DLD1 (cell line): ENCODE data around the gene CLHC1.

Source experiments
- in situ Hi-C: cut with HindIII; loops from 2 replicates; pipeline ENCODE4 v1.10.0; 2017; ENCODE audit warnings: low sequenced_read_pairs

Gene CLHC1

GRCh38 chr2:55173438-55174054 lies 58.5 kb downstream of the CLHC1 start:
- in situ Hi-C loops: loop anchor here (10.0 kb wide), 1 partner anchor 159 kb away; no protein-coding TSS in a partner anchor

- in situ Hi-C loops: loop anchor here (10.0 kb wide), 1 partner anchor 155 kb away; no protein-coding TSS in a partner anchor
These were observed 62.2 kb downstream of the CLHC1 start for GRCh38 chr2:55169915-55170314.

DNA sequence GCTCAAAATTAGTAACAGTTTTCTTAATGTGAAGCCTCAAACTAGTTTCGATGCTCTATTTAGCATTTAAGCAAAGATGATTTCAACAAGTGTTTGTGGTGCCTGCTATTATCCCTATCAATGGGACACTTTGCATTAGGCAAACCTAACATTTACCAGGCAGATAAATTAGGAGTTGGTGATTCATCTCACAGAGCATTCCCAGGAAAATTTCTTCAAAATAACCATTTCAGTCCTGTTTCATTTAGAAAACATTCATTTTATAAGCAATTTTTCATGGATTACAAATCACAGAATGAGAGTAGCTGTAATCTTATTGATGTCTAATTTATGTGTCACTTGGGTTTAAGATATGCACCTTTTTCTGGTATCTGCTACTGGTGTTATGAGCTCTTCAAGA lies 62.7 kb downstream of the CLHC1 start:
- in situ Hi-C loops: no loop called here

GRCh38 chr2:55168221-55169154 lies 63.6 kb downstream of the CLHC1 start:
- in situ Hi-C loops: no loop called here

GRCh38 chr2:55165626-55166025 lies 66.5 kb downstream of the CLHC1 start:
- in situ Hi-C loops: no loop called here

DNA sequence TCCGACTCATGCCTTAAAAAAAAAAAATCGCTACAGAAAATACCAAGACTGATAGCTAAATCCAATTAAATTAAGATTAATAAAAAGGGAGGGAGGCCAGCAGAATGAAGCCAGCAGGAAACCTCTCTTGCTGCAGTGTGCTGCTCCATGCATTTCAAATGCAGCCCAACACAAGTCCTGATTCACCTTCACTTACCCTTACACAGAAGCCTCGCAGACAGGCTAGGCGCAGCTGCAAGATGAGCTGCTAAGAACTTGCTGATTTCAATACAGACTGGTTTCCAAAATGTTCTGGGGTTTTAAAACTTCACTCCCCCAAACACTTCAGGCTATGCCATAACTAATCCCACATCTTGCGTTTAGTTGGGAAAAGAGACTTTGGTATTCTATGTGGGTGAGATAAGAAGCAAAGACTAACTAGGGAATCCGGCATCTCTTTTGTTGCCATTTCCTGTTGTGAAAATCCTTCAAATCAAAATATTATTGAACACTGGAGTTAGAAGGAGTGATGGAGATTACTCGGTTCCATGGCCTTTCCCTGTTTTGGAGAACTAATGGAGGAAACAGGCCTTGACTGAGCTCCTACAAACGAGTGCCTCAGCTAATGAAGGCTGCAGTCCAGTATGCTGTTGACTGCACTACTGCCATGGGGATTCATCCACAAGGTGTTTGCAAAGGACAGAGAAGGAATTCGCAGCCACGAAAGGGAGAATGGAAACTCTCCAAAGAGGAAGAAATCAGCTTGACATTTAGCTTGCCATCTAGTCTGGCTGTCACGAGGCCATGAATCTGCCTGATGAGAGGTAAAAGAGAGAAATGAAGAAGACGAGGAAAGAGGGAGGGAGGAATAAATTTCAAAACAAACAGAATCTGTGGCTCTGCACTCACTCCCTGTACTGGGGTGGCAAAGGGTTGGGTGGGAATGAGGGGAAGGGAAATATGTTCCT lies 67.3 kb downstream of the CLHC1 start:
- in situ Hi-C loops: no loop called here

- in situ Hi-C loops: no loop called here
These were observed 68.1 kb downstream of the CLHC1 start for GRCh38 chr2:55163941-55164390.

DNA sequence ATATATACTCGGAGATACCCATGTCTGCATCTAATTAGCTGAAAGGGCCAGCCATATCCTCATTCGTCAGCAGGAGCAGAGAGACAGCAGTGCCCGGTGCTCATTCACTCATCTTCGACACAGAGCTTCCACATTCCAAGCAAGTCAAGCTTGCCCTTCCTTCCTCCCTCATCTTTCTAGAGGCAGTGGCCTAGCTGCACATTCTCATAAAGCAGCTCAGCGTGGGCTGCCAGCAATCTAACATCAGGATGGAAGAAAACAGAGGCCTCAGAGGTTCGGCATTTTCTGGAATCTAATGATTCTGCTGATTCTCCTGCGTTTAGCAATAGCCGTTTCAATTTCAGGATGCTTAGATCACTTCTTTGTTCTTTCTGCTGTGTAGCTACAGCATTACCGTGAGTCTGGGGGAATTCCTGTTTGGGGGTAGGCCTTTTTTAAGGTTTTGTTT lies 68.8 kb downstream of the CLHC1 start:
- in situ Hi-C loops: no loop called here

DNA sequence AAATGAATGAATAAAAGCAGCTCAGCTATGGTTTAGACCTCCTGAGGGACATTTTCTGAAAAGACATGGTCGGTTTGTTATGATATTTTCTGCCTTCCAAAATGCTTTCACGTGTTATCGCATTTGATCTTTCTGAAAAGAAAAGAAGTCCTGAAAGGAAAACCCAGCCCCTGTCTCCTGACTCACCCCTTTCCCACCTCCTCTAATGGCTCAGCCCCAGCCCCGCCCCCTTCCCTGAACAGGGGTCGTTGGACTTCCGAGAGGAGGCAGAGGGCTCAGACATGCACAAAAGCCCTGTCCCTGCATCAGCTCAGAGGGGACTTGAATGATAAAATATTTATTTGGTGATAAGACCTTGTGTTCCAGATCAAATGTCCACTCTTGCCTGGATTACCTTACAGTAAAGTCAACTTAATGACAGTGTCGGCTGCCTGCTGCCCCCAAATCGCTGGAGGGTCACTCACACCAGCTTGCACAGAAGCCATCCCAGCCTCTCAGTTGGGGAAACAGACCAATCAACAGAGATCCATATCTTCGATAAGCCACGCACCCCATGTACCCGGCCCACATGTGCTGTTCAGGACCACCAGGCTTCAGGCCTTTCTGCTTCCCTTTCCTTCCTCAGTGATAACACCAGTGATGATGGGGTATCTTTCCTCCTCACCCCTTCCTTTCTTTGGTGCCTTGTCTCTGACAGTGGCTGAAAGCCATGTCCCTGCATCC lies 69.6 kb downstream of the CLHC1 start:
- in situ Hi-C loops: no loop called here

- in situ Hi-C loops: no loop called here
These were observed 70.5 kb downstream of the CLHC1 start for GRCh38 chr2:55161295-55162210.

- in situ Hi-C loops: no loop called here
These were observed 71.7 kb downstream of the CLHC1 start for GRCh38 chr2:55160422-55160821.

DNA sequence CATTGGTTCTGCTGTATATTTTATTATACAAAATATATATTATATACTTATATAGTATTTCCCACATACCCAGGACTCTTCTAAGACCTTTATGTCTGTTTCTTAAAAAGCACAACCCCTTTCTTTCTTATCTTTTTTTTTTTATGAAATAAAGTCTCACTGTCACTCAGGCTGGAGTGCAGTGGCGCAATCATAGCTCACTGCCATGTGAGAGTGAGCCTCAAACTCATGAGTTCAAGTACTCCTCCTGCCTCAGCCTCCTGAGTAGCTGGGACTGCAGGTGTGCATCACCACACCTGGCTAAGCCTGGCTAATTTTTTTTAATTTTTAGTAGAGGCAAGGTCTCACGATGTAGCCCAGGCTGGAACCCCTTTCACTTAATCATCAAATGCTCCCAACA lies 72.3 kb downstream of the CLHC1 start:
- in situ Hi-C loops: no loop called here

DNA sequence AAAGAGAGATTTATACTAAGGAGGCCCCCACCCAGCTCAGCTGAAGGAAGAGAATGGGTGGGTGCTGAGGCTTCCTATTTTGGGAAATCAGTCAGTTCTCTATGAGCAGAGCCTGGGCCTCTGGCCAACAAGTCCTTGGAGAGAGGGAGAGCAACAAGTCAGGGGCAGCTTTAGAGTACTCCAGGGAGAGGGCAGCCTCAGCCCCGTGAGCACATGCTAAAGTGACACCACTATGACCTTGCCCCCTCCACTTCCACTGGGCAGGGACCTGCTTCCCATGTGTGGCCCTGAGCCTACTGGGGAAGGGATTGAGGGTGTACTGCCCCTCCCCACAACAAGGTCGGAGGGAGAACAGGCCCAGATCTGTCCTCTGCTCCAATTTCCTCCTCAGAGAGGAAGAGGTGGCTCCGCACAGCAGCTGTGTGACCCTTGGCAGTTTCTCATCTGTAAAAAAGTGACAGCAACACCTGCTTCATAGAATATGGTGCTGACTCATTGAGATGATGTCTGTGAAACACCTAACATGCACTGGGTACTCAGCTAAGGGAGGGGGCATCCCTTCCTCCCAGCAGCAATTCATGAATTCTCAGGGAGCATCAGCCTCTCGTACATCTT lies 72.9 kb downstream of the CLHC1 start:
- in situ Hi-C loops: no loop called here

DNA sequence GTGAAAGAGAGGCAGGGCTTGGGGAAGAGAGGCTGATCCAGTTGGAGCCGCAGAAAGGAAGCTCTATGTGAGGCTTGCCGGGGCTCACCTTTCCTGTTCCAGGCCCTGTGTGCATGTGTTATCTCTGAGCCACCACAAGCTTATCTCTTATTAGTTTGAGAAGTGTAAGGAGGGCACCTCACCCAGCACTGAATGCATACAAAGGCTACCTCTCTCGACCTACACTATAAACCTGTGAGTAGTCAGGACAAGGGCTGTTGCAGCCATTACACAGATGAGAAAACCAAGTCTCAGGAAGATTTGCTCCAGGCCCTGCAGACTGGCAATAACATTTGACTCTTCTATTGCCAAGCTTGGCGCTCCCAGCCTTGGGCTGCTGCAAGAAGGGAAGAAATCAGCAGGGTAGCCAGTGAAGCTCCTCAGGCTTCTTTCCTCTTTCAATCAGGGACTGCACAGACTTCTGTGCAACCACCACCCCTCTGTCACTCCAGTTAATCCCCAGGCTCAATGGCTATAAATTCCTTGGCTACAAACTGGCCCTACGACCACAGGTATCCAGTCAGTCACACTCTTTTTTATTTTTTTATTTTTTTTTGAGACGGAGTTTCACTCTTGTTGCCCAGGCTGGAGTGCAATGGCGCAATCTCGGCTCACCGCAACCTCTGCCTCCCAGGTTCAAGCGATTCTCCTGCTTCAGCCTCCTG lies 73.8 kb downstream of the CLHC1 start:
- in situ Hi-C loops: no loop called here

- in situ Hi-C loops: no loop called here
These were observed 74.6 kb downstream of the CLHC1 start for GRCh38 chr2:55157474-55157884.

DNA sequence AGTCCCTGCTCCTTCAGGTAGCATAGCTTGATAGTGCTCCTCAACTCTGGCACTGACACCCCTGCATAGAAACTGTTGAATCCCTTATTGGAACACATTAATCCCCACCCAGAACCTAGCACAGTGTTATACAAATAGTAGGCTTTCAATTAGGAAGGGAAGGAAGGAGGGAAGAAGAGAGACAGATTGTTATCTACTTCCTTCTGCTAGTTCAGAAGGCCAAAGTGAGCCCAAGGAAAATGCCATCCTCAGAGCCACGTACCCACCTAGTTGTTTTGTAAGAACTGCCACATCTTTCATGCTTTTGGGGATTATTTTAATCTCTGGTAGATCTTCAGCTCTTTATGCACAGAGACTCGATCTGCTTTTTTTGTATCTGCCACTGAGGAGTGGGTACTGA lies 75.1 kb downstream of the CLHC1 start:
- in situ Hi-C loops: no loop called here

- in situ Hi-C loops: no loop called here
These were observed 75.8 kb downstream of the CLHC1 start for GRCh38 chr2:55156326-55156725.

GRCh38 chr2:55155764-55156281 lies 76.3 kb downstream of the CLHC1 start:
- in situ Hi-C loops: no loop called here
